ENCODE data around the gene RBP5.
A peak's percentile ranks its signal among the peaks of the same experiment; 100 is the strongest.

RBP5 gene

GRCh38 chr12:7093892-7094291 lies 34.8 kb downstream of the RBP5 start:
- Mint-ChIP-seq H3K36me3 (ENCODE audit: low read depth) (peaks cover 15% of the 10 kb centered on the region), H3K9me3 (no peaks in the 10 kb centered on the region), H3K27ac (no peak overlapping the region), H3K4me3 (no peak overlapping the region), H3K4me1 (peaks cover 43% of the 10 kb centered on the region), H3K27me3 (ENCODE audit: low read depth, poor library complexity) (peaks cover 11% of the 10 kb centered on the region)
- no peak for DNase-seq
- TF ChIP-seq CTCF (IDR thresholded peaks at IDR 0.05): no peak

GRCh38 chr12:7093486-7093885 lies 35.2 kb downstream of the RBP5 start:
- peaks cover 43% of the 10 kb centered on the region for H3K4me1 Mint-ChIP-seq
- H3K27me3 Mint-ChIP-seq (ENCODE audit: low read depth, poor library complexity): peaks cover 15% of the 10 kb centered on the region
- H3K4me3 Mint-ChIP-seq: no peak overlapping the region
- H3K36me3 Mint-ChIP-seq (ENCODE audit: low read depth): peaks cover 11% of the 10 kb centered on the region
- TF ChIP-seq CTCF (IDR thresholded peaks at IDR 0.05): no peak
- H3K9me3 Mint-ChIP-seq: no peaks in the 10 kb centered on the region
- DNase-seq: no peak
- H3K27ac Mint-ChIP-seq: no peak overlapping the region

GRCh38 chr12:7092986-7093460 lies 35.7 kb downstream of the RBP5 start:
- no peak for TF ChIP-seq CTCF (IDR thresholded peaks at IDR 0.05)
- H3K36me3 Mint-ChIP-seq (ENCODE audit: low read depth): peaks cover 6% of the 10 kb centered on the region
- DNase-seq: no peak
- no peaks in the 10 kb centered on the region for H3K9me3 Mint-ChIP-seq
- no peak overlapping the region for H3K4me3 Mint-ChIP-seq
- H3K4me1 Mint-ChIP-seq: peaks cover 43% of the 10 kb centered on the region
- no peak overlapping the region for H3K27ac Mint-ChIP-seq
- peaks cover 16% of the 10 kb centered on the region for H3K27me3 Mint-ChIP-seq (ENCODE audit: low read depth, poor library complexity)

GRCh38 chr12:7092229-7092985 lies 36.3 kb downstream of the RBP5 start, which contains the start of gene C1R:
Gene C1R (minus strand): TSS chr12:7092445. CDS start chr12:7092388, 57 bp downstream.
- peak; percentile 87 for TF ChIP-seq CTCF (IDR thresholded peaks at IDR 0.05)
- Mint-ChIP-seq H3K4me3 (peak within 1 kb of the TSS; percentile 75), H3K4me1 (peaks cover 39% of the 10 kb centered on the region), H3K9me3 (no peaks in the 10 kb centered on the region), H3K27me3 (ENCODE audit: low read depth, poor library complexity) (peaks cover 17% of the 10 kb centered on the region), H3K36me3 (ENCODE audit: low read depth) (no peaks in the 10 kb centered on the region), H3K27ac (no peak within 1 kb of the TSS)
- peak; percentile 77 for DNase-seq

- Mint-ChIP-seq H3K36me3 (ENCODE audit: low read depth) (no peaks in the 10 kb centered on the region), H3K4me1 (peaks cover 33% of the 10 kb centered on the region), H3K9me3 (no peaks in the 10 kb centered on the region), H3K27ac (no peak overlapping the region), H3K4me3 (peak overlapping the region; percentile 75), H3K27me3 (ENCODE audit: low read depth, poor library complexity) (peaks cover 21% of the 10 kb centered on the region)
- no peak for TF ChIP-seq CTCF (IDR thresholded peaks at IDR 0.05)
- no peak for DNase-seq
Observed at GRCh38 chr12:7091660-7092228, 36.9 kb downstream of the RBP5 start.
